DMS114 treated with DMSO at 0.1 percent for 48 hours (cell line): Measurements from ENCODE around the gene HYAL1.

ENCODE experiments used
- DNase-seq: peaks from one replicate; lab custom pipeline; 2025; ENCODE audit not compliant: unreplicated experiment; lab: John Stamatoyannopoulos, UW

Gene HYAL1

GRCh38 chr3:50303013-50303815 is at the start of gene HYAL1:
Gene HYAL1, minus strand, starts transcription at chr3:50303574. Its CDS starts 618 bp downstream, at chr3:50302956.
- DNase-seq = no peak

GRCh38 chr3:50352781-50353180 is 49.4 kb upstream of the HYAL1 start:
- peak; percentile 12 for DNase-seq

GRCh38 chr3:50351323-50351697 is 47.9 kb upstream of the HYAL1 start:
- no peak for DNase-seq

- peak; percentile 87 for DNase-seq
Measured at GRCh38 chr3:50350527-50351322, 47.4 kb upstream of the HYAL1 start, which contains the start of the genes CYB561D2 and NPRL2. Gene CYB561D2, plus strand, starts transcription at chr3:50350862. Its CDS starts 572 bp downstream, at chr3:50351434. Gene NPRL2, minus strand, starts transcription at chr3:50350775. Its CDS starts 123 bp downstream, at chr3:50350652.

- DNase-seq = no peak
Measured at GRCh38 chr3:50350213-50350526, 46.8 kb upstream of the HYAL1 start.

GRCh38 chr3:50347187-50347813 is 43.9 kb upstream of the HYAL1 start:
- DNase-seq = no peak

- DNase-seq = peak; percentile 52
Measured at GRCh38 chr3:50345586-50346234, 42.3 kb upstream of the HYAL1 start, which contains the start of gene ZMYND10. Gene ZMYND10, minus strand, starts transcription at chr3:50345732. Its CDS starts 153 bp downstream, at chr3:50345579.

GRCh38 chr3:50345008-50345407 is 41.6 kb upstream of the HYAL1 start:
- DNase-seq = no peak

- no peak for DNase-seq
Measured at GRCh38 chr3:50342813-50343633, 39.6 kb upstream of the HYAL1 start.

- DNase-seq = no peak
Measured at GRCh38 chr3:50341996-50342650, 38.7 kb upstream of the HYAL1 start.

- no peak for DNase-seq
Measured at GRCh38 chr3:50341537-50341936, 38.2 kb upstream of the HYAL1 start.

- no peak for DNase-seq
Measured at GRCh38 chr3:50340448-50341329, 37.3 kb upstream of the HYAL1 start, which contains the start of gene RASSF1. Gene RASSF1, minus strand, starts transcription at chr3:50340836. Its CDS starts 31 bp downstream, at chr3:50340805.

GRCh38 chr3:50340147-50340447 is 36.7 kb upstream of the HYAL1 start:
- DNase-seq = no peak

GRCh38 chr3:50339485-50340146 is 36.2 kb upstream of the HYAL1 start:
- no peak for DNase-seq

GRCh38 chr3:50338965-50339364 is 35.6 kb upstream of the HYAL1 start:
- no peak for DNase-seq

- DNase-seq = peak; percentile 91
Measured at GRCh38 chr3:50337175-50337861, 33.9 kb upstream of the HYAL1 start.

GRCh38 chr3:50336452-50337174 is 33.2 kb upstream of the HYAL1 start:
- DNase-seq = no peak
